Smooth muscle cell of the brain vasculature (primary cell): ENCODE data around the gene SCUBE1.
"Not testable (repeated sequence)": the region's sequence is repeated elsewhere in the genome, so short reads cannot be mapped to it uniquely, and the experiment has no call there.

Source experiments
- DNase-seq: peaks from one replicate; pipeline ENCODE4 v3.0.0-alpha.2; 2012; ENCODE audit warnings: low read depth, low spot score

Gene SCUBE1

DNA sequence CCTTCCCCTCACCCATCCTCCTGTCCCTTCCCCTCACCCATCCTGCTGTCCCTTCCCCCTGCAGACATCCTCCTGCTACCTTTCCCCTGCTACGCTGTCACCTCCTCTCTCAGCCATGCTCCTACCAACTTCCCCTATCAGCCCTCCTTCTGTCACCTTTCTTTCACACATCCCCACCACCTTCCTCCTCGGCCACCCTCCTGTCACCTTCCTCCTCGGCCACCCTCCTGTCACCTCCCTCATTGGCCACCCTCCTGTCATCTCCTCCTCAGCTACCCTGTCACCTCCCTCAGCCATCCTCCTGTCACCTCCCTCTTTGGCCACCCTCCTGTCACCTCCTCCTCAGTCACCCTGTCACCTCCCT lies 62.7 kb downstream of the SCUBE1 start:
- DNase-seq, result not testable (repeated sequence)

GRCh38 chr22:43279867-43280522 lies 63.2 kb downstream of the SCUBE1 start:
- no peak for DNase-seq

GRCh38 chr22:43277987-43278601 lies 65.1 kb downstream of the SCUBE1 start:
- DNase-seq, result no peak

DNA sequence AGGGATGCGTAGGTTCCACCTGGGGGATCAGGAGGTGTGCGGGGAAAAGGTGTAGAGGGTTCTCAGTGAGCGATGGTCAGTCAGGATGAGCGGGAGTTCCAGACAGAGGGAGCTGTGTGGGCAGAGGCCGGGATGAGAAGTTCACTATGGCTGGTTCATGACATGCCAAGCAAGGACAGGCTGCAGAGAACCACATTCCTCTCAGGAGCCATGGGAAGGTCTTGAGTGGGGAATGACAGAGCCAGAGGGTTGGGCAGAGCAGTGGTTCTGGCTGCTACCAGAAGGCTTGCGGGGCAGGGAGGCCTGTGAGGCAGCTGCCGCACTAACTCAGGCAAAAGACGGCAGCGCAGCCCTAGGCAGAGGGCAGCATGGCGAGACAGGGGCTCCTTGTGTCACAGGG lies 66.1 kb downstream of the SCUBE1 start:
- no peak for DNase-seq

DNA sequence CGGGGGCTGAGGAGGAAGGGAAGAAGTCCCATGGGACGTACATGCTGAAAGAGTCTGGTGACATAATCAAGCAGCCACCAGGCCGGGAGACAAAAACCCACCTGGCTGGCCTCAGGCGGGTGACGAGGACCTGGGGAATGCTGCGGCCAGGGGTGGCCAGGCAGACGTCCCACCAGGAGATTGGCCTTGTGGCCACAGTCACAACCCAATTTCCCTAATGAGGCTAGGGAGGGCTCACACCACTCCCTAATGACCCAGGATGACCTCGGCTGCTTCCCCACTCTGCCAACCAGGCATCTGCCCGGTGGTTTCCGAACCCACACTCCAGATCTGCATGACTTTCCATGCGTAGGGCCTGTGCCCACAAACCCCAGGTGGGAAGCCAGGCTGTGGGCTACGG lies 66.9 kb downstream of the SCUBE1 start:
- DNase-seq, result no peak

DNA sequence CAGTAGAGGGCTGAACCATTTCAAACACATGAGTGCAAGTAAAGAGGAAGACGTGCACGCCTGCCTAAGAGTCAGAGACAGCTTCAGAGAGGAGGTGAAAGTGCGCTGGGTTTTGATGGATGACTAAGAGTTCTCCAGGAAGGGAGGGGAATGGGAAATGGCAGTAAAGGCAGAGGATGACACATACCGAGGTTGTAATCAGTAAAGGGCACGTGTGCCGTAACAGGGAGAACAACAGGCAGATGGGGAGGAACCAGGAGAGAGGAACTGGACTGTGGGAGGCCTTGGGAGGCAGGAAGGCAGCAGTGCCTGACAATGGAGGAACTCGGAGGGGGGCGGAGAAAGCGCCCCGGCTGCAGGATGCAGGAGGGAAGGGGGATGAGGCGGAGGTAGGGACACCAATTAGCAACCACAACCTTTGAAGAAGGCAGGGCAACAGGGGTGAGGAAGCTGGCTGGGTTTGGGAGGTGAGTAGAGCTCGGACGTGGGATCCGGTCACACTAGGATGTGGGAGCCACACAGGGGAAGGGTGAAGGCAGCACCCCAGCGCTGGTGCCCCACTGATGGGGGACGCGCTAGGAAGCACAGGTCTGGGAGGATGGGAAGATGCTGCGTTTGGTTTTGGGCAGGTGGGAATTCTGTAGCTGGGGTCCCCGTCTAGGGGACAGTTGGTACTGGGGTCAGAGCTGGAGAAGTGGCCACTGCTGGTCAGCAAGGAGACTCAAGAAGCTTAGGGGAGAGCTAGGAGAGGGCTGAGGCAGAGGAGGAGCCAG lies 67.4 kb downstream of the SCUBE1 start:
- DNase-seq, result no peak

GRCh38 chr22:43274595-43275240 lies 68.5 kb downstream of the SCUBE1 start:
- no peak for DNase-seq

DNA sequence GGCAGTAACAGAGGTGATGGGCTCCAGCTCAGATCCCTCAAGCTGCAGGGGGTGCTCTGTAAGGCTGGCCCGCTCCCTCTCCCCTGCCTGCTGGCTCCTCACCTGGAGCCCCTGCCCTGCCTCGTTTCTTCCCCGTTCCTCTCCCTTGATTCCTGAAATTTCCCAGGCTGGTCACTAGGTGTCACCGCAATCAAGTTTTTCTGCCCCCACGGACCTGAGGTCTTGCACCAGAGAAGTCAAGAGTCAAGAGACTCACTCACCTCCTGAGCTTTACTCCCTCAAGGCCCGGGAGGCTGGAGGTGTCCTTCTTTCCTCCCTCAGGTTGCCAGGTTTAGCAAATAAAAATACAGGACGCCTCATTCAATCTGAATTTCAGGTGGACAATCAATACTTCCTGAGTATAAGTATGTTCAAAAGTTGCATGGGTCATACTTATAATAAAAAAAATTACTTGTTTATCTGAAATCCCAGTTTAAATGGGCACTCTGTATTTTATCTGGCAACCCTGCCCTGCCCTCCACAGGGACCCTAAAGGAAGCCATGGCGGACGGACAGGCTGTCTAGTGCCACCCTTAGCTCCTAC lies 69.2 kb downstream of the SCUBE1 start:
- DNase-seq, result no peak

GRCh38 chr22:43272869-43273318 lies 70.3 kb downstream of the SCUBE1 start:
- no peak for DNase-seq

GRCh38 chr22:43272301-43272700 lies 70.9 kb downstream of the SCUBE1 start:
- no peak for DNase-seq

GRCh38 chr22:43270949-43271348 lies 72.2 kb downstream of the SCUBE1 start:
- DNase-seq, result no peak

DNA sequence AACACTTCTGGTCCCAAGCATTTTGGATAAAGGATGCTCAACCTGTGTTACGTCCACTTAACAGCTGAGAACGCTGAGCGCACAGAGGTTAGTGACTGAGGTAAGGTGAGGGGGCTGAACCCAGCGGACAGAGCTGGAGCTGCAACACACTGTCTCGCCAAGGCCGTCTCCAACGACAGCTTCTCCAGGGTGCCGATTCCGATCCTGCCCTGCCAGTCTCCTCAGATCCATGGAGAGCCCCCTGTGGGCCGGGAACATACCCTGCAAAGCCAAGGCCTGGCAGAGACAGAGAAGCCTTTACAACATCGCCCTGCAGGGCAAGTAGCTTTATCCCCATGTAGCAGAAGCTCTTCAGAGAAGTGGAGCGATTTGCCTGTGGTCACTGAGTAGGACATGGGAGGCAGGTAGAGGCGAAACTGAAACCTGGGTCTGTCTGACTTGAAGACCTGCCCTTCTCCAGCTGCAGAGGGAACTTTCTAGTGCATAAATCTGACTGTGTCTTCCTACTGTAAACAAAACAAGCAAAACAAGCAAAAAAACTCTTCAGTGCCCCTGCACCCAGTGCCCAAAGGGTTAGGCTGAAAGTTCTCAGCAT lies 72.8 kb downstream of the SCUBE1 start:
- DNase-seq, result no peak

DNA sequence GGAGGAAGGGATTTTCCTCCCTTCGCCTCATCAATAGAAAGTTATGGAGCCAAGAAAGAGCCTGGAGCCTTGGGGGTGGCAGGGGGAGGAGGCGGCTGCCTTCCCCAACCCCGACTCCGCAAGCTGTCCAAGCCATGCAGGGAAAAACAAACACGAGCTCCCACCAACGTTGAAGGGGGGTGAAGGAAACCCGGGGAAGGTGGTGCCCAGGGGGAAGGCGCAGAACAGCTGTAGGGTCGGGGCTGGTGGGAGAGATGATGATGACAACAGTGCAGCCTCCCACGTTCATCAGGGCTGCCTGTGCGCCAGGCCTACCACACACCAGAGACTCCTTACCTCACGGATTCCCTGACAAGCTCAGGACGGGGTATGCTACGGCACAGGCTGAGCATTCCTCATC lies 73.5 kb downstream of the SCUBE1 start:
- DNase-seq, result no peak

DNA sequence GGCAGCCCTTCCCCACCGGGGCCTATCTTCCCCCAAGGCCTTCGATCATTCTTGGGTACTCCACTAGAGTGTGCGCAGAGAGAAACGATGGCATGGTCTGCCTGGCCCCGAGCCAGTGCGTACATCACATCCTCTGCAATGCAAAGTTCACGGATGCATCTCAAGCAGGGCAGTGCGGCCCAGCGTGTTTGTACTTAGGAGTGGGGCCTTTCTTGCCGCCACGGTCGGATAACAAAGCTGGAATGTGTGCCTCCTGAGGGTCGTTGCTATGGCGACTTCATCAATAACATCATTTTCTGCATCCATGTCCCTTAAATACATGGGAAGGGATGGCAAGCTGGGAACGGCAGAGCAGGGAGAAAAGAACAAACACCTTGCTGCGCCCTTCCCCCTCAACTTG lies 73.9 kb downstream of the SCUBE1 start:
- DNase-seq, result no peak

- no peak for DNase-seq
These were observed 75.1 kb downstream of the SCUBE1 start for GRCh38 chr22:43267981-43268660.

DNA sequence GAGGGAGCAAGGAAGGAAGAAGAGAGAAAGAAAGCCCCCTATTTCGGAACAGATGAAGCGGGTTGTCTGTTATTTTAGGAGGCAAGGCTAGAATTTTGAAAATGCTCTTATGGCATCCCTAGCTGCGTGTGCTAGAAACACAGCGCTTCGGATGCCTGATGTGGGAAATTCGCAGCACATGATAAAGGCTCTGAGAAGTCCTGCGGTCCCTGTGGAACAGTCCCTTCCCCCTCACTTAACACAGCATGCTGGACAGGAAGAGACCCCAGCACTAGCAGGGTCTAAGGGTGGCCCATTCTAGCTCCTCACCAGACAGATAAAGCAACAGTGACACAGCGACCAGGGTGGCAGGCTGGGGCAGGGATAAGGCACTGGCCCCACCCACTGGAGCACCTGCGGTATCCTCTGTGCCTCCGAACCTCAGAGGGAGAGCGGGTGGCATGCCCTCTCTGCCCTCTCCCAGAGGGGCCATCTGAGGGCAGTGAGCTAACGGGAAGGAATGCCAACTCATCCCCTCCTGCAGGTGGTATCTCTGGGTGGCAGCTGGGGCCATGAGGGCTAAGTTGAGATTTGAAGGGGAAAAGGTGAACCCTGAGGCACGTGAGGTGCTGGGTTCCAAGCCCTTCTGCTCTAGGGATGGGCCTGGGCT lies 75.7 kb downstream of the SCUBE1 start:
- DNase-seq, result no peak

DNA sequence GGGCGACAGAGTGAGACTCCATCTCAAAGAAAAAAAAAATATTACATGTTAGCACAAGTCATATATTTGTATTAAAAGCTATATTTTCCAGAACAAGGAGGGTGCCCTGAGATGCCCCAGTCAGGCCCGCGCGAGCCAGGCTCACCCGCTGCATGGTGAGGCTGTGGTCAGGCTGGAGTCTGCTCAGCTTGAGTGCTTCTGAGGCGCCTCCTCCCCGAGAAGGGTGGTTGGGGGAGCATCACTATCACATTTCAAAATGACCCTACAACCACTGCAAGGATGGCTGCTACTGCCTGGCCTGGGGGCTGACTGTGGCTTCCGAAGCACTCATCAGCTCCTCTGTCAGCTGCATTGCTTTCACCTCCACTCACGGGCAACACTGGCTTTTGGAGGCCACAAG lies 77.1 kb downstream of the SCUBE1 start:
- DNase-seq, result no peak

DNA sequence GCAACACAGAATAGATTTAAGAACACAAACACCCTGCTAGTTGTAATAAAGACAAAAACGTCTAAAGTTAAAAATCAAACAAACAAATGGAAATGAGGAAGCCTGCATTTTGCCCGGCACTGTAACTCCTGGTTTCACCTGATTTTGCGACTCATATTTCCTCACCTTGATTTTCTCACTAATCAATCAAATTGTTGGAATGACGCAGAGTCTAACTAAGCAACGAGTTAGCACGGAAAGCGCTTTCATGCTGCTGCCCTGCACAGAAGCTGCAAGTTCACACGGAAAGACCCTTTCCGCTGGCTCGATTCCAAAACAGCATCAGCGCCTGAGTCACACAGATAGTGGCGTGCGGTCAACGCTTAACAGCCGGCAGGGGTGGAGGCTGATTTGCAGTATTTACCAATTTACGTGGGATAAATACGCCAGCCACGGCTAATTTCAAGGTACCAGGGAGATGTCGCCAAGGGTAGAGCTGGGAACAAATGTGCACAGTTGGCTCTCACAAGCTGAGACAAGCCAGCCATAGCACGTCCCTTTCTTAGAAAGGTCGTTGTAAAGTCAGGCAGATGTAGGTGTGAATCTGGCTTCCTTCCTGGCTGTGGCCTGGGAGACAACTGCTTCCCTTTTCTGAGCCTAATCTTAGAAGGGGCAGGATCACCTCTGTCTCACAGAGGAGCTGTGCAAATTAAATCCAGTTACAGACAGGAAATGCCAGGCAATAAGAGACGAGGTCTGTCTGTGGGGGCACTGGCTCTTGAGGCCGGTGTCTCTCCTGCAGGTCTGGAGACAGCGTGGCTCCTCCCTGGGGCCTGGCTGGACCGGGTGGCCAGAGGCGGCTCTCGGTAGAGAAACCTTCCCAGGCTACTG lies 79.3 kb downstream of the SCUBE1 start:
- peak; percentile 21 for DNase-seq

- DNase-seq, result no peak
These were observed 80.1 kb downstream of the SCUBE1 start for GRCh38 chr22:43262990-43263644.
